NCI-H345 treated with DMSO at 0.1 percent for 48 hours (cell line): ENCODE measurements around the gene MAPK13.
"Not testable (repeated sequence)": the region's sequence is repeated elsewhere in the genome, so short reads cannot be mapped to it uniquely, and the experiment has no call there.

Experiments used
- DNase-seq: peaks from one replicate; lab custom pipeline; 2025; ENCODE audit not compliant: unreplicated experiment; lab: John Stamatoyannopoulos, UW

MAPK13 gene

DNA sequence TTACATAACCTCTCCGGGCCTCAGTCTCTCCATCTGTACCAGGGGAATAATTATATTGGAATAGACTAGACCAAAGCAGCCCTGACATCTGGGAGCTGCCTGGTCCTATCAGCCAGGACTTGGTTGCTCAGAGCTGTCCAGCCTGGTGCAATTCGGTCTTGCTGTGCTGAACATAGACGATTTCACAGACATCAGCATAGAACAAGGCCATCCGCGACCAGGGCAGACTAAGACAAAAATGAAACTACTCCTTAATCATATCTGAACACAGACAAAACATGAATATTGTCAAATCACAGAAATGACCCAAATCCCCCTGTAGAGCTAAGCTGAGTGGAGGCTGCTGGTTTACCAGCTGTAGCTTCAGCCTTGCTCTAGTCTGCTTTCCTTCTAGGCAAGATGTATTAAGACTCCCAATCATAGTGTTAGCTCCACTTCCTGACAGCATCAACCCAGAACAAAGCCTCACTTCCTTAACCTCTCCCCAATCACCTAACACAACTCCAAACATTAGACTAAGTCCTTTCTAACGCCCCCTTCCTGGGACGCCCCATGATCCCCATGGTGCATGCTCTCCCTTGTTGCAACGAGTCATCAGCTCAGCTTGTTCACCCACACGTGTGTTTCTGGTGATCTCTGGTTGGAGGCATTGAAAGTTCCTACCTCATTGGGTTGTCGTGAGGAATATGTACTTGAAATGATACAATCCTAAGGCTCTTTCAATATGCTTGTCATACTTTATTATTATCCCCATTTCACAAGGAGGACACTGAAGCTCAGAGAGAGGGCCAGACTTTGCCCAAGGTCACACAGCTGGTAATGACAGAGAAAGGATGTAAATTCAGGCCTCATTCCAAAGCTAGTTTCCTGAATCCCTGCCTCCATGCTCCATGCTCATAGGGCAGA is 3.5 kb upstream of the MAPK13 start:
- no peak for DNase-seq

DNA sequence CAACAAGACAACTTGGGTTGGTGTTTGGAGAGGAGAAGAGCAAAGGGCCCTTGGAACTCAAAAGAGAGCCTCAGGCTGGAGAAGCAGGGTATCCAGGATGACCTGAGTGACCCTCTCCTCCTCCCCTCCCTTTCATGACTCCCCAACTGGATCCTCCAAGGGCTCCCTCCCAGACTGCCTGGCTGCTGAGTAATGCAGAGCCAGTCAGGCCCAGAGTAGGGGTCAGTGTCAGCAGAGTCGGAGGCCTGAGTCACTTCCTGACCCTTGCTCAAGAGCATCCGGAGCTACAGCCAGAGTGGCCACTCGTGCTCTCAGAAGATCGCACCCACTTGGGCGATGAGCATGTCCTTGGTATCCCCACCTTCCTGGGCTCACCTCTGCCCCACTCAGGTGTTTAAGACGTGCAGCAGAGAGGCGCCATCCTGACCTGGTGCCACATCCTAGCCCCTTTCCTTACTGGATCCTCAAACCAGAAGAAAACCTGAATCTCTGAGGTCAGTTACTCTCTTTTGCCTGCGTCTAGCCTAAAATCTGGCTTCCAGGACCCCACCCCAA is 2.8 kb upstream of the MAPK13 start:
- DNase-seq, result no peak

DNA sequence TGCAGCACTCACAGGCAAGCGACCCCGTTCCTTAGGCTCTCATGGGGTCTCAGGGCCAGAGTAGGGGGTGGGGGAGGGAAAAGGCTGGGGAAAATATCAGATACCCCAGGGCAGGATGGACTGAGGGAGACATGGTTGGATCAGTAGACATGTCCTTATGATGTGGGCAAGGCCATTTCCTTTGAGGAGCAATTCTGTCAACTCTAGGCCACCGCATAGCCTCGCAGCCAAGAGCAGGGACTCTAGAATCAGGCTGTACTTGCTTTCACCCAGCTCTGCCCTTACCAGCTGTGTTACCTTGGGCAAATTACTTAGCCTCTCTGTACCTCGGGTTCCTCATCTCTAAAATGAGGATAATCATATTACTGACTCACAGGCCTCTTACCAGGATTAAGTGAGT is 2.2 kb upstream of the MAPK13 start:
- DNase-seq, result no peak

DNA sequence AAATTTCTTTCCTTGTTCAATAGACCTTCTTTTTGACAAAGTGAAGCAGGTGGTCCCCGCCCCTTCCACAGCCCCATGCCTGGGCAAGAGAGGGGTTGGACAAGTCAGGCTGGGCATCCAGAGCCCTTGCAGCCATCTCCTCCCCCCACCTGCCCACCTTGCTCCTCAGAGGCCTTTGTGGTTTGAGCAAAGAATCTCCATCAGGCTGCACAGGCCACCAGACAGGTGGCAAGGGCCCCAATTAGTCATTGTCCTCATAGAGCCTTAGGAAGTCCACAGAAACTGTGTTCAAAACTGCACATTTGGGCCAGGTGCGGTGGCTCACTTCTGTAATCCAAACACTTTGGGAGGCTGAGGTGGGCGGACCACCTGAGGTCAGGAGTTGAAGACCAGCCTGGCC is 1.5 kb upstream of the MAPK13 start:
- DNase-seq, result no peak

DNA sequence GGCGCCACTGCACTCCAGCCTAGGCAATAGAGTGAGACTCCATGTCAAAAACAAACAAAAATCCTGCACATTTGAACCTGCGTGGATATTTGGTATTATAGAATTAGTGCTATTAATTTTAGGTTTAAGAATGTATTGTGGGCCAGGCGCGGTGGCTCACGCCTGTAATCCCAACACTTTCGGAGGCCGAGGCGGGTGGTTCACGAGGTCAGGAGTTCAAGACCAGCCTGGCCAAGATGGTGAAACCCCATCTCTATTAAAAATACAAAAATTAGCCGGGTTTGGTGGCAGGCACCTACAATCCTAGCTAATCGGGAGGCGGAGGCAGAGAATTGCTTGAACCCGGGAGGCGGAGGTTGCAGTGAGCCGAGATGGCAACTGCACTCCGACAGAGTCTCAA is 979 bp upstream of the MAPK13 start:
- DNase-seq, result not testable (repeated sequence)

DNA sequence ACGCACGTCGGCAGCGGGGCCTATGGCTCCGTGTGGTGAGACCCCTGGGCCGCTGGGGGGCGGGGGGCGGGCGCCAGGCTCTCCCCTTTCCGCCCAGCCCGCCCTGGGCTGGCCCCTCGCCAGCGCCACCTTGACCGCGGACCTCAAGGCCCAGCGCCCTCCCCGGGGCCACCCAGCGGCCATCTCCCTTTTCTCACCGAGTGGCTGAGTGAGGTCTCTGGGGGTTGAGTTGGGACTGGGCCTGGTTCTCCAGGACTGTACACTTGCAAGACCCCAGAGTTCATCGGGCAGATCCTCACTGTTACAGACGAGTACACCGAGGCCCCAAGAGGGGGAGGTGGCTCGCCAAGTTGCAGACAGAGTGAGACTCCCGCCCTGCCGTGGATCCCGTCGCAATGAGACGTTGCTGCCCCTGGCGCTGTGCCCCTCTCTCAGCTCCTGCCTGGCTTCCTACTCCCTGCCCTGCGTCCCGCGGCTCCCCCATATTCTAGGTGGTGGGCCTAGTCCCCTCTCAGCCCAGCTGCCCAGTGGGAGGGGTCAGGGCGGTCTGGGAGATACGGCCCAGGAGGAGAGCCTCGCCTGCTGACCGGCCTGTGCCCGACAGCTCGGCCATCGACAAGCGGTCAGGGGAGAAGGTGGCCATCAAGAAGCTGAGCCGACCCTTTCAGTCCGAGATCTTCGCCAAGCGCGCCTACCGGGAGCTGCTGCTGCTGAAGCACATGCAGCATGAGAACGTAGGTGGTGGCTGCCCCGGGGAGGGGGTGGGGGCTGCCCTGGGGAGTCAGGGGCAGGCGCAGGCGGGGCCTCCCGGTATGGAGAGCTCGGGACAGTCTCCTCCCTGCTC is 576 bp downstream of the MAPK13 start:
- no peak for DNase-seq

DNA sequence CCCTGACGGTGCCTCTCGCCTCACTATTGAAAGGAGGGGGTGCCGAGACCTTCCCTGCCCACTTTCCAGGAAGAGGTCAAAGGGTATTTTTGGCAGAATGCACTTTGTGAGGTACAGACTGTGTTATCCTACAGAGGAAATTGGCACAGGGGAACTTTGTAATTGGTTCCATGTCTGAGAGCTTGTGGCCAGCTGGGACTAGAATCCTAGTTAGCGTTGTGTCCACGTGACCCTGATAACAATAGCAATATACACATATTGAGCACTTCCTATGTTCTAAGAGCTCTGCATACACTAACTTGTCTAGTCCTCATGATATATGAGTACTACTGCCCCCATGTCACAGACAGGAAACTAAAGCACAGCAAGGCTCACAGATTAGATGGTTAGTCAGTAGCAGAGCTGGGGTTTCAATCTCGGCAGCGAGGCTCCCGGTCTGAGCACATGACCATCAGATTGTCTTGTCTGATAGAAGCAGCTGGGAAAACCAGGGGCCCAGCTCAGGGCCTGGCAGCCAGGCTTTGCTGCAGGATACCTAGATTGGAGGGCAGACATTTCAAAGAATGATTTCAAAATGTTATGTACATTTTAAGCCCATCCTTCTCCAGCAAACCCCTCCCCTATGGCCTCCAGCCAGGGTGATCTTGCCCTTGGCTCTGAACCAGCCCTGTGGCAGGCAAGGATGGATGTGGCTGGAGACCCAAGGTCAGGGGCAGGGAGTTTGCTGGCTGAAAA is 1.4 kb downstream of the MAPK13 start:
- peak; percentile 38 for DNase-seq

DNA sequence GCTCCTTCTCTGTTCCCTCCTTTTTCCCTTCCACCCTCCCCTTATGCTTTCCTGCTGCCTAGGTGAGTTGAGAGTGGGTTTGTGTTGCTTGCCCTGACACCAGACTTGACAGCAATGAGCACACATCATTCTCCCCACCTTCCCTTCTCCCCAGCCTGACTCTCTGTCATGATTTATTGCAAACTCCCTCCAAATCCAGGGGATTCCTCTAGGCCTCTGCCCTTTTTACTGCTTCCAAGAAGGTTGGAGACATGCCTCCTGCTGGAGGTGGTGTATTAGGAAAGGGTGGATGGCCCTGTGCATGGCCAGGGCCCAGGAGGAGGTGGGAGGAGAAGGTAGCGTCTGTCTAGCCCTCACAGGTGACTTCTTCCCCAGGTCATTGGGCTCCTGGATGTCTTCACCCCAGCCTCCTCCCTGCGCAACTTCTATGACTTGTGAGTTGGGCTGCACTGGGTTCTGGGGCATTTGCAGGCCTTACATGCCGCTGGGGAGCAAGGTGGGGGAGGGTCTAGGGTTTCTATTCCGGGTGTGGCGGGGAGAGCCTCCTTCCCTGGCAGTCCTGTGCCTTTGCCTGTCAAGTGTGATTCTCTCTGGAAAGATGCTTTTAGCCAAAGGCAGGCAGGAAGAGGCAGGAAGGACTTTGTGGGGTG is 2.1 kb downstream of the MAPK13 start:
- DNase-seq, result no peak

DNA sequence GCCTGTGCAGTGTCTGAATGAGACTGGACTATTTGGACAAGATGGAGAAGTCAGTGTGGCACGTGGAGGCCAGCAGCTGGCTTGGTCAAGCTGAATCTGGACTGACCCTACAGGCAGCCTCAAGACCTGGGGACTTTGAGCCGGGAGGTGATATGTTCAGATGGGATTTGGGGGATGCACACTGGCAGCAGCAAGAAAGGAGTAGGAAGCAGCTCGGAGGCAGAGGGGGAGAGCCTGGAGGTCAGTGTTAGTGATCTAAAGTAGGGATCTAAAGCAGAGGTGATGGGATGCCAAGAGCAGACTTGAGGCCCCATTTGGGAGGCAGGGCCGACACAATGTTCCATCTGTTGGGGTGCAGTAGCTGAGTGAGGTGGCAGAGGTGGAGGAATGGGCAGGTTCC is 2.8 kb downstream of the MAPK13 start:
- no peak for DNase-seq

DNA sequence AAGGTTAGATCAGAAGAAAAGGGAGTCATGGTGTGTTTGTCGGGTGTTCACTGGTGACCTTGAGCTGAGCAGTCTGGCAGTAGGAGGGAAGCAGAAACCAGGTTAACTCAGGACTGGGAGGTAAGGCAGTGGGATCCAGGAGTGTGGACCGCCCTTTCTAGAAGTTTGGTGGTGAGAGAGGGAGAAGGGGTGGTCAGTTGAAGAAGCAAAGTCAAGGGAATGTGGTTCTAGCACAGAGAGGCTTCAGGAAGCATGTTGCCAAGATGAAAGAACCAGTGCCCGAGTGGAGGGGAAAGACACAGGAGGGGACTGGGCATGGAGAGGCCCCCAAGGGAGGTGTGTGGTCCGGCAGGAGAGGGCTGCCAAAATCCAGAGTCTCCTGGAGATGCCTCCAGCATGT is 3.6 kb downstream of the MAPK13 start:
- no peak for DNase-seq

DNA sequence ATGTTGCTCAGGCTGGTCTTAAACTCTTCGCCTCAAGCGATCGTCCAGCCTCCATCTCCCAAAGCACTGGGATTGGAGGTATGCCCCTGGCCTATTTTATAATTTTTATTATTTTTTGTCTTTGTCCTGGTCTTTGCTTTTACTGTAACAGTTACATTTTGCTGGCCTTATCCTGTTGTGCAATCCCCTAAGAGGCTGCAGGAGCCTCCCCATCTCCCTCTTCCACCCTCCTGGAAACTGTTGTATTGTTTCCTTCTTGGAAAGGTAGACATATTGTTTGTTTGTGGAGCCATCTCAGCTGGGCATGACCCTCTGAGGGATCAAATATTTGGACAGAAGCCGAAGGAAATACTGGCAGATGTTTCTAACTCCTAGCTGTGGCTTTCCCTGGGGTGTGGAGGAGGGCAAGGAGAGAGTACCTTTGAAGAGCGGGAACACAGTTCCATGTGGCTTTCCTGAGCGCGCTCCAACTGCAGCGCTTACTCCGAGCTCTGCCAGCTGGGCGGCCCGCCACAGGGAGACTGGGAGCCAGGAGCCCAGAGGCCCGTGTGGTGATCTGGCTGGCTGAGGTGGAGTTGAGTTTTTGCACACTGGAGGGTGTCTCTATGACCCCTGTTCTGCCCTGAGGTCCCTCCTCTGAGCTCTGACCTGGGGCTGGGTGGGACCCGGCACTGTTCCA is 4.9 kb downstream of the MAPK13 start:
- no peak for DNase-seq

DNA sequence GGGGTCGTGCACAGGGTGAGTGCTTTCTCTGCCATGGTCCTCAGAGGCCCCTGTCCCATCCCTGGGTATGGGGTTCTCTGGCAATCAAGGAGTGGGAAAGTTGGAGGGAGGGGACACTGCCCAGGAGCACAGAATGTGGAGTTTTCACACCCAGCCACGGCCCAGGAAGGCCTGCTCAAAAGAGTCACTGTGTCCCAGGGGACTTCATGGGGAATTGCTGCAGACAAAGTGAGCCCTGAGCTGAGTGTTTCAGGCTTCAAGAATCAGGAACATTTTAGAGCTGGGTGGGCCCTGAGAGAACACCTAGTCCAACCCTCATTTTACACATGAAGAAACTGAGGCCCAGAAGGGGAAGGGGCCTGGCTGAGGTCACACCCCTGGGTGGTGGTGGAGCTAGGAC is 5.7 kb downstream of the MAPK13 start:
- DNase-seq, result no peak

DNA sequence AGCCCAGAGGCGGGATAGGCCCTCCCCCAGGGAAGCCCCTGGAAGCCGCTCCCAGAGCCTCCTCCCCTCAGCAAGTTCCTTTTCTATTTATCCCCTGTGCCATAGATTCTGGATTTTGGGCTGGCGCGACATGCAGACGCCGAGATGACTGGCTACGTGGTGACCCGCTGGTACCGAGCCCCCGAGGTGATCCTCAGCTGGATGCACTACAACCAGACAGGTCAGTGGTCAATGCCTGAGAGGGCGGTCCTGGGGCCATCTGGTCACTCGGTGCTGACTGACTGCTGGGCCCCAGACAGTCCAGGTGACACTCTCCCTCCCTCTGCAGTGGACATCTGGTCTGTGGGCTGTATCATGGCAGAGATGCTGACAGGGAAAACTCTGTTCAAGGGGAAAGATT is 6.2 kb downstream of the MAPK13 start:
- no peak for DNase-seq

DNA sequence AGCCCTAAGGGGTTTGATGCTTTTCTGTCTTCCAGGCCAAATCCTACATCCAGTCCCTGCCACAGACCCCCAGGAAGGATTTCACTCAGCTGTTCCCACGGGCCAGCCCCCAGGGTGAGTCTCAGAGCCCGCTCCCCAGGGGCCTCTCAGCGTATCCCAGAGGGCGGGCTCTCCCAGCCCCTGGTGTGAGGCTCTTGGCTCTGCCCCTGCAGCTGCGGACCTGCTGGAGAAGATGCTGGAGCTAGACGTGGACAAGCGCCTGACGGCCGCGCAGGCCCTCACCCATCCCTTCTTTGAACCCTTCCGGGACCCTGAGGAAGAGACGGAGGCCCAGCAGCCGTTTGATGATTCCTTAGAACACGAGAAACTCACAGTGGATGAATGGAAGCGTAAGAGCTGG is 8.4 kb downstream of the MAPK13 start:
- DNase-seq, result no peak

DNA sequence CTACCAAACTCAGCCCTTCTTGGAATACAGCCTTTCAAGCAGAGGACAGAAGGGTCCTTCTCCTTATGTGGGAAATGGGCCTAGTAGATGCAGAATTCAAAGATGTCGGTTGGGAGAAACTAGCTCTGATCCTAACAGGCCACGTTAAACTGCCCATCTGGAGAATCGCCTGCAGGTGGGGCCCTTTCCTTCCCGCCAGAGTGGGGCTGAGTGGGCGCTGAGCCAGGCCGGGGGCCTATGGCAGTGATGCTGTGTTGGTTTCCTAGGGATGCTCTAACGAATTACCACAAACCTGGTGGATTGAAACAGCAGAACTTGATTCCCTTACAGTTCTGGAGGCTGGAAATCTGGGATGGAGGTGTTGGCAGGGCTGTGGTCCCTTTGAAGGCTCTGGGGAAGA is 9.1 kb downstream of the MAPK13 start:
- no peak for DNase-seq

DNA sequence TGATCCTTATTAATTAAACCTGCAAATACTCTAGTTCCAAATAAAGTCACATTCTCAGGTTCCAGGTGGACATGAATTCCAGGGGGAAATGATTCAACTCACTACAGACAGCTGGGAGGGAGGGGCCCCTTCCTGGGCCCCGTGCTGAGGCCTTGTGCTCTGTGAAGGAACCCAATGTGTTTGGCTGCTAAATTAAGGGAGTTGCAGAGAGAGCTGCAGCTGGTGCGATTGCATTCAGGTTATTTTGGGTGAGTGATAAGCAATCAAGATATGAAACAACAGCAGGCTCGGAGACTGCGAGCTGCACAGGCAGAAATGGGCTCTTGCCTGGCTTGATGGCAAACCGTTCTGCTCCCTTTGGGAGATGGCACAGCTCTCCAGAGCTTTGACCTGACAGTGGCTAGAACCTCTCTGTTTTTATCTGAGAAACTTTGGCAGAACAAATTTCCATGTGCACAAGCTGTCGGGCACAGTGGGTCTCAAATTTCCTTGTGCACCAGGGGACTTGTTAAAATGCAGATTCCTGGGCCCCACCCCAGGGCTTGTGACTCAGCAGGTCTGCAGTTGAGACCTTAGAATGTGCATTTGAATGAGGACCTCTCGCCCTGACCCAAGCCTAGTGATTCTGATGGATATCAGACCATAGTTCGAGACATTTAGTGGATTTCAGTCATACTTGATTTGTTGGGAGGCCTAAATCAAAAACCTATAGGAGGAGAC is 9.8 kb downstream of the MAPK13 start:
- DNase-seq, result no peak

DNA sequence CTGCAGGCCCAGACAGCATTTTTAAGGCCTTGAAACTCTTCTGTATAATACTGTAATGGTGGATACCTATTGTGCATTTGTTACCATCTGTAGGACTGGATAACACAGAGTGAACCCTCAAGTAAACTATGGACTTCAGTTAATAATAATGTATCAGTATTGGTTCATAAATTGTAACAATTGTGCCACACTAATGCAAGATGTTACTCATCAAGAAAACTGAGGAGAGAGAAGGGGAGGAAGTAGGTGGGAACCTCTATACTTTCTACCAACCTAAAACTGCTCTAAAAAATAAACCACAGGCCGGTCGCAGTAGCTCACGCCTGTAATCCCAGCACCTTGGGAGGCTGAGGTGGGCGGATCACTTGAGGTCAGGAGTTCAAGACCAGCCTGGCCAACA is 10.8 kb downstream of the MAPK13 start:
- DNase-seq, result no peak

DNA sequence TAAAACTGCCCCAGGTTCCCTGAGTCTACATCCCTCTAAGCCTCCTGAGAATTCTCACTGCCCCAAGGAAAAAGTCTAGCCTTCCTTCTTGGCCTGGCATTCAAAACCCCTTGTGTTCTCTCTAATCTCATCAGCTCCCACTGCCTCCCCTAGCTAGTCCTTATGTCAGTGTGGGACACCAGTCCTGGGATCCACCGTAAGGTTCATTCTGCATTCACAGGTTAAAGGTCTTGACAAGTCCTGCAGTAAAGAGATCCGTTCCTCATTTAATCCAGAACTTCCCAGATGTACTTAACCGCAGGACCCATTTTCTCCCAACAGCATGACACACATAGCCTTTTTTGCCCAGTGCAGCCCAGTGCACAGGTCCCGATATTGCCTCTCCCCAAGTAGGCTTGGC is 11.6 kb downstream of the MAPK13 start:
- DNase-seq, result no peak

DNA sequence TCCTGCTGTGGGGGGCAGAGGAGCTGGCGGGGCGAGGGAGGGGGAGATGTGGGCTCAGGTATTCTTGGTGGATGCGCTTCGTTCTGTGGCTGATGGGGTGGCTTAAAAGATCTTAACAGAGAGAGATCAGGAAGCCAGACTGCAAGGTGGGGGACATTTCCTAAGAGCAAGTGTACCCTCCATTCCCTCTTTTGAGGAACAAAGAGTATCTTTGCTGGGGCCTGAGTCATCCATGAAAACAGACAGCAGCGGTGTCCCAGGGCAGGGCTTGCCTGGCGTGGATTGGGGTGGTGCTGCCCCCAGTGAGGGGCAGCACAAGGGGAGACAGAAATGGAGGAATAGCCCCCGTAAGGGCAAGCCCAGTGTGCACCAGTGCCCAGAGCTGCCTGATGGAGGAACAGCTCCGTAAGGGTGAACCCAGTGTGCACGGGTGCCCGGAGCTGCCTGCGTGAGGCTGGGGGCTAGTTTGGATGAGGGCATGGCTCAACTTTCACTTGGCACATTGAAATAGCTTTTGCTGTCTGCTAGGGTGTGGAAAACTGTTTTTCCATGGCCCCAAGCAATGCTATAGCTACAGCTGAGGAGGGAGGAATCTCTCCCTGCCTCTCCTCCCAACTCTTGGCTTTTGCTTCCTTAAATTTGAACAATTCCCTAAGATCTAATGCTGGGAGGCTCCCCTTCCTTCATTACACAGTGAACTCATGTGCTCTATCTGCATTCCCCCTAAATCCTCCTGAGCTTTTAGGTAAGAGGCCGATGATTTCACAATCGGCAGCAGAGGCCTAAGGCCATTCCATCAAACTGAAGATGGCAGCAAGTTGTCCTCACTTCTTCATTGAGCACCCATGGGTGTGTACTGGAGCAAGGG is 12.9 kb downstream of the MAPK13 start:
- DNase-seq, result no peak
